Peyer's patch (tissue), 4 donors: ENCODE data around the gene CACNA2D2. TPM values are rescaled to one million over a fixed set of nuclear protein-coding genes. Genes with fewer than 3 reads are reported as not detected.

Source experiments
- DNase-seq, 3 donors: peaks; one replicate each; pipeline ENCODE4 v3.0.0-alpha.2; 2017 to 2019
- H3K27ac ChIP-seq, 4 donors: fragments of 200-600 bp; sonication (generic); one replicate each; pipeline ENCODE4 v1.5.1; 2016 to 2019
- H3K27me3 ChIP-seq, 2 donors: fragments of 200-600 bp; sonication (generic); one replicate each; pipeline ENCODE4 v1.5.1; 2019
- H3K36me3 ChIP-seq, 3 donors: fragments of 200-600 bp; sonication (generic); one replicate each; pipeline ENCODE4 v1.5.1; 2016 to 2019
- H3K4me1 ChIP-seq, 4 donors: fragments of 200-600 bp; sonication (generic); one replicate each; pipeline ENCODE4 v1.5.1; 2016 to 2019
- H3K4me3 ChIP-seq, 4 donors: fragments of 200-600 bp; sonication (generic); 1 replicate in 3 of 4; 2 replicates in 1 of 4; pipeline ENCODE4 v1.5.1; 2016 to 2019; ENCODE audit warnings: mild to moderate bottlenecking in 1 of 4
- H3K9me3 ChIP-seq, 4 donors: fragments of 200-600 bp; sonication (generic); one replicate each; pipeline ENCODE4 v1.5.1; 2016 to 2019; ENCODE audit warnings: mild to moderate bottlenecking in 1 of 4
- POLR2A ChIP-seq, 2 donors: fragments of 450-650 bp; IDR thresholded peaks; one replicate each; pipeline ENCODE4 v1.5.1; 2017; ENCODE audit warnings: antibody characterized with exemption in 2 of 2, mild to moderate bottlenecking in 2 of 2, moderate library complexity in 2 of 2
- total RNA-seq, 4 donors: library from RNA; depleted of rRNA; stranded (reverse); fragments of >200 nt; gene quantifications; one replicate each; pipeline ENCODE4 v1.1.0, GENCODE V29; 2016
- TF ChIP-seq, protein P1 (sequence below), 6 experiments: fragments of 450-650 bp in 4 of 6; fragments of 200-600 bp in 2 of 6; sonication (generic) in 1 of 6; IDR thresholded peaks; one replicate each; pipeline ENCODE4 v1.5.1; 2017 to 2019; ENCODE audit warnings: antibody characterized with exemption in 6 of 6, mild to moderate bottlenecking in 3 of 6, moderate library complexity in 1 of 6

CACNA2D2 gene
- total RNA-seq, 4 donors from 2014 or later, result 0.88 to 5.8 (median 1.2) TPM

DNA sequence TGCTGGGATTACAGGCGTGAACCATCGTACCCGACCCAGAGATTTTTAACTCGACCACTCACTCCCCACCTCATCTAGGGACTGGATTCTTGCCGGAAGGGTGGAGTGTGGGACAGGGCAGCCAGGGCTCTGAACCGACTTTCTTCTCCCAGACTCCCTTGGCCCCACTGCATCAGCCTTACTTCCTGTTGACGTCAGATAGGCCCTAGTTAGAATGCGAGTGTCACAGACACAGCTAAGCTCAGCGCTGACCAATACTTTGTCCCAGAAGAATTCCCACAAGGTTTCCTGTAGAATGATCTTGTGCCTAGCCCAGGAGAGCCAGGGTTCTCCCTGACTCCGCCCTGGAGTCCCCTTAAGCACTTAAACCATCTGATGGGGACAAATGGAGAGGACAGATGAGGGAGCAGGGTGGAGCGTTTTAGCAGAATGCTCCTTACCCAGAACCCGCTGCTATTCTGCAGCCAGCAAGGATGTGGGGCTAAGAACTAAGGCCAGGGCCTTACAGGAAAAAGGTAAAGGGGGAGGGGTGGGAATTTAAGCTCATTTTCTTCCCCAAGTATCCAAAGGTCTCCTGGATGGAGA is 169.6 kb downstream of the CACNA2D2 start:
- H3K27me3 ChIP-seq, result no peaks in the 10 kb centered on the region
- TF ChIP-seq, protein P1, sequence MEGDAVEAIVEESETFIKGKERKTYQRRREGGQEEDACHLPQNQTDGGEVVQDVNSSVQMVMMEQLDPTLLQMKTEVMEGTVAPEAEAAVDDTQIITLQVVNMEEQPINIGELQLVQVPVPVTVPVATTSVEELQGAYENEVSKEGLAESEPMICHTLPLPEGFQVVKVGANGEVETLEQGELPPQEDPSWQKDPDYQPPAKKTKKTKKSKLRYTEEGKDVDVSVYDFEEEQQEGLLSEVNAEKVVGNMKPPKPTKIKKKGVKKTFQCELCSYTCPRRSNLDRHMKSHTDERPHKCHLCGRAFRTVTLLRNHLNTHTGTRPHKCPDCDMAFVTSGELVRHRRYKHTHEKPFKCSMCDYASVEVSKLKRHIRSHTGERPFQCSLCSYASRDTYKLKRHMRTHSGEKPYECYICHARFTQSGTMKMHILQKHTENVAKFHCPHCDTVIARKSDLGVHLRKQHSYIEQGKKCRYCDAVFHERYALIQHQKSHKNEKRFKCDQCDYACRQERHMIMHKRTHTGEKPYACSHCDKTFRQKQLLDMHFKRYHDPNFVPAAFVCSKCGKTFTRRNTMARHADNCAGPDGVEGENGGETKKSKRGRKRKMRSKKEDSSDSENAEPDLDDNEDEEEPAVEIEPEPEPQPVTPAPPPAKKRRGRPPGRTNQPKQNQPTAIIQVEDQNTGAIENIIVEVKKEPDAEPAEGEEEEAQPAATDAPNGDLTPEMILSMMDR (IDR thresholded peaks at IDR 0.05), result no peak
- TF ChIP-seq POLR2A (IDR thresholded peaks at IDR 0.05), result no peak
- peak overlapping the region; percentile 38 to 99 (median 67) for H3K27ac ChIP-seq
- H3K36me3 ChIP-seq, result peaks cover 0 to 31% (median 0%) of the 10 kb centered on the region in 3 donors
- DNase-seq, result no peak
- H3K4me1 ChIP-seq, result peaks cover 0 to 50% (median 13%) of the 10 kb centered on the region in 4 donors
- no peaks in the 10 kb centered on the region for H3K9me3 ChIP-seq
- H3K4me3 ChIP-seq, result no peak overlapping the region

DNA sequence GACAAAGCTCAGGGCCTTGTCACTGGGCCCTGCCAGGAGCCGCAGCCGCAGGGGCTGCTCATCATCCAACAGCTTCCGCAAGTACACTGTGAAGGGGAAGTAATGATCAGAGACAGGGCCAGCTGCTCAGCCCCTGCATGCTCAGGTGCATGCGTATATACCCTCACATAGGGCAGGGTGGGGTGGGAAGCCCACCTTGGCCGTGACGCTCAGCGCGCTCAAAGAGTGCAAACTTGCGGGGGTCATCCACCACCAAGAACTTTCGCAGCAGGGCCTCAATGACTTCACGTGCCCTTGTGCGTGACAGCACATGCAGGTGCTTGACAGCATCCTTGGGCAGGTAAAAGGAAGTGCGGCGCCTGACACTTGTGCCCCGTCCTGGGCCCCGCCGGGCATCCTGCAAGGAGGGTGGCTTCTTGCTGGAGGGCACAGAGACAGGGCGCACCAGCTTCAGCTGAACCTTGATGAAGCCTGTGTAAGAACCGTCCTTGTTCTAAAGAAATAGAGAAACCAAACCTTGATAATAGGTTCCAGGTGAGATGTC is 172.0 kb downstream of the CACNA2D2 start:
- Histone ChIP-seq H3K9me3 (no peaks in the 10 kb centered on the region), H3K27ac (no peak overlapping the region), H3K27me3 (no peaks in the 10 kb centered on the region), H3K4me3 (no peak overlapping the region), H3K36me3 (peaks cover 0 to 31% (median 0%) of the 10 kb centered on the region in 3 donors), H3K4me1 (peaks cover 0 to 52% (median 25%) of the 10 kb centered on the region in 4 donors)
- DNase-seq, result no peak
- TF ChIP-seq, protein P1 (IDR thresholded peaks at IDR 0.05), result no peak
- TF ChIP-seq POLR2A (IDR thresholded peaks at IDR 0.05), result no peak

DNA sequence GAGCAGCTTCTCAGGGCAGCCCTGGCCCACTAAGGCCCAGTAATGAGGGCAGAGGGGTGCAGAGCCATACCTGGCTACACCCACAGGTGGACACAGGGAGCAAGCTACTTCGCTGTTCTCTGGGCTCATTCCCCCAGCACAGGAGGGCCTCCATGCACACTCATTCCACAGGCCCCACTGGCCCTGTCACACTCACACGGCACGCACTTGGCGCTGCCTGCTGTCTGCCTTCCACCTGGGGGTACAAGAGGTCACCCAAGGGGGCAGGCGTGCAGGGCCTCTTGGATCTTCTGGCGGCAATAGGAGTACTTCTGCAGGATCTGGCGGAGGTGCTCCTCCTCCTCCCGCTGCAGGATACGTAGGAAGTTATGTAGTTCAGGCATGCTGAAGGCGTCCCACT is 173.1 kb downstream of the CACNA2D2 start:
- peaks cover 0 to 41% (median 18%) of the 10 kb centered on the region in 4 donors for H3K4me1 ChIP-seq
- H3K27ac ChIP-seq, result peak overlapping the region in 1 of 4 donors; percentile 8
- H3K27me3 ChIP-seq, result no peaks in the 10 kb centered on the region
- no peaks in the 10 kb centered on the region for H3K9me3 ChIP-seq
- TF ChIP-seq, protein P1 (IDR thresholded peaks at IDR 0.05), result no peak
- TF ChIP-seq POLR2A (IDR thresholded peaks at IDR 0.05), result no peak
- peaks cover 0 to 39% (median 0%) of the 10 kb centered on the region in 3 donors for H3K36me3 ChIP-seq
- H3K4me3 ChIP-seq, result no peak overlapping the region
- DNase-seq, result no peak

GRCh38 chr3:50327943-50328691 is 175.3 kb downstream of the CACNA2D2 start, which contains the start of gene TUSC2:
Gene TUSC2 (minus strand): TSS chr3:50328223. CDS start chr3:50328099, 124 bp downstream.
- Histone ChIP-seq H3K36me3 (peaks cover 0 to 42% (median 0%) of the 10 kb centered on the region in 3 donors), H3K27me3 (no peaks in the 10 kb centered on the region), H3K4me3 (peak within 1 kb of the TSS; percentile 69 to 99 (median 87)), H3K27ac (peak within 1 kb of the TSS; percentile 74 to 93 (median 81)), H3K9me3 (no peaks in the 10 kb centered on the region), H3K4me1 (peaks cover 0 to 29% (median 13%) of the 10 kb centered on the region in 4 donors)
- peak; percentile 69 to 81 for TF ChIP-seq POLR2A (IDR thresholded peaks at IDR 0.05)
- TF ChIP-seq, protein P1 (IDR thresholded peaks at IDR 0.05), result no peak
- DNase-seq, result peak; percentile 98 to 99 (median 99)

DNA sequence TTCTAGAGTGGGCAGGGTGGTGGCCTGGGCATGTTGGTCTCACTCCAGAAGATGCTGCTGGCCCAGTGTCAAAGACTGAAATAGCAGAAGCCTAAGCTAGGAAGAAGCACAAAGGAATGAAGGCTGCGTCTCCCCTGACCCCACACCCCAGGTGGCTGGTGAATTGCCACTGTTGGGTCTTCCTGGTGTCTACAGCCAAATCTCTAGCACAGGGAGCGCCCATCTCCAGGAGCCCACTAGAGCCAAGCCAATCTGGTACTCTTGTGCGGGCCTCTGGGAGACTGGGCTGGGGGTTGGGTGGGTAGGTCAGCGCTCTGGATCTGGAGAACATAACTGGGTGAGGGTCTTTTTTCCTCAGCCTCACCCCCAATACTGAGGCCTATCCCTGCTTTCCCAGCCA is 176.3 kb downstream of the CACNA2D2 start:
- no peaks in the 10 kb centered on the region for H3K9me3 ChIP-seq
- no peaks in the 10 kb centered on the region for H3K27me3 ChIP-seq
- DNase-seq, result no peak
- peaks cover 4 to 33% (median 14%) of the 10 kb centered on the region in 4 donors for H3K4me1 ChIP-seq
- TF ChIP-seq, protein P1 (IDR thresholded peaks at IDR 0.05), result no peak
- no peak for TF ChIP-seq POLR2A (IDR thresholded peaks at IDR 0.05)
- H3K4me3 ChIP-seq, result peak overlapping the region; percentile 69 to 99 (median 87)
- H3K27ac ChIP-seq, result peak overlapping the region in 2 of 4 donors; percentile 74 to 93
- H3K36me3 ChIP-seq, result peaks cover 0 to 40% (median 0%) of the 10 kb centered on the region in 3 donors
